ENCODE measurements around the gene TGM2.

TGM2 gene

DNA sequence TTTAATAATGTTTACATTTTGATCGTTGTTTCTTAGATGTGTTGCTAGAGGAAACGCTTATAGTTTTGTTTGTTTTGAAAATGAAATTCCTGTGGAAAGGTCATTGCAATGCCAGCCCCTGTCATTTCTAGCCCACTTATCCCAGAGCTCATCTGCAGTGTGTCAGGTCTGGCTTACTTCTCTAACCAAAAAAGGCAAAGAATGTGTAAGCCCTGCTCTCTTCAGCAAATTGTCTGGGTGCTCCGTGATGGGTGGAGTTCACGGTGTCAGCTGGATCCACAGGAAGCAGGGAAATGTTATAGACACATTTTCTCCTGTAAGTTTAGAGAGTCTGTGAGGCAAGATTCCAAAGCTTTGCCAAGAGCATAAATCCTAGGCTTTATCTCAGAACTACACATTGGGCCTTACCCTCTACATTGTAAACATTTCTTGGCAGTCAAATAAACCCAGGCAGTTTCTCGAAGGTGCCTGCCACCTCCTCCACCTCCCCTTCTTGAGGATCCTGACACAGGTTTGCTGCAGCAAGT, 80.6 kb downstream of the TGM2 start:
- DNase-seq, result no peak

DNA sequence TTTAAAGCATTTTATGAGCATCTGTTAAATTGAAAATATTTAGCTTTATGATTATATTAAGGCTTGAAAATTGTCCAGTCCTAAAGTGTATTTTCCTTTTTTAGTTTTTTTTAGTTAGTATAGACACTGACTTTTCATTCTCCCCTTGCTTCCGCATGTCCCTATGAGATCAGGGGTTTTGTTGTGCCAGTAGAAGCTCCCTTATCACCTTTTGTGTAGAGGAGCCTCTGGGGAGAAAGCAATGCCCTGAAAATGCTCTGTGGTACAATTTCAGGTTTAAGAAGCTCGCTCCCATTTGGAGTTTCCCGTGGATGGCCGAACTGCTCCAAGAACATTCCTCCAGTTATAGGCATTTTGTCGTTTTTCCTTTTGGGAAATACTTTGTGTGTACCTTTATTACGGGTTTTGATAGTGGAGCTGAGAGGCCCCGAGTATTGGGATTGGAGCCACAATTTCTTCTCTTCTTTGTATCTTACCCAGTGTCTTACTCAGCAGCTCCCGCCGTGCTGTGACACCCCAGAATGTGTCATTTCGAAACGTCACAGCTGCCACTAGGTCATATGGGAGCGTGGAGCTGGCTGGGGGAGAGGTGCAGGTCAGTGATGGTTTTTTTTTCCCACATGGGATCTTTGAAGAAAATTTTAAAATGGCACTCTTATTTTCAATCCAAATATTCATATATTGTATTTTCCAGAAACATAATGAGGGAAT, 81.6 kb downstream of the TGM2 start:
- DNase-seq, result no peak

DNA sequence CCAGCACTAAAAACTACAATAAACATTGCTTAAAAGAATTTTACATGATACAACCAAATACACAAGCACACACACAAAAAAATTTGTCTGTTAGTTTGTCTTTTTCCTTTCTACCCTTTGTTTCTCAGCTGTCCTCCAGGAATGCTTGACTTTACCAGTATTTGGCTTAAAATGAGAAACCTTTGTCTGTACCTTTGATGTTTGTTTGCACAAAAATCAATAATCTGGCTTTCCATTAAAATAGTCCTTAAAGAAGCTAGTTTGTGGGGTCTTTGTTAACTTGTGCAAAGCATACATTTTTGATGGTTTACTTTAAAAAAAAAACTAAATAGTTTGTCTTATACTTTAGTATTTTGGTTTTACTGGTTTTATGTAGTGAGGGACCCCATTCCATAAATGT, 82.2 kb downstream of the TGM2 start:
- no peak for DNase-seq

DNA sequence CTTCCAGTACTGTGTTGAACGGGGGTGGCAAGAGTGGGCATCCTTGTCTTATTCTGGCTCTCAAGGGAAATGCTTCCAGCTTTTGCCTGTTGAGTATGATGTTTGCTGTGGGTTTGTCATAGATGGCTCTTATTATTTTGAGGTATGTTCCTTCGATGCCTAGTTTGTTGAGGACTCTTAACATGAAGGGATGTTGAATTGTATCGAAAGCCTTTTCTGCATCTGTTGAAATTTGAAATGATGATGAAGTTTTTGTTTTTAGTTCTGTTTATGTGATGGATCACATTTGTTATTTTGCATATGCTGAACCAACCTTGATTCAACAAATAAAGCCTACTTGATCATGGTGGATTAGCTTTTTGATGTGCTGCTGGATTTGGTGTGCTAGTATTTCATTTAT, 83.5 kb downstream of the TGM2 start:
- DNase-seq, result no peak

GRCh38 chr20:38079353-38079752, 85.7 kb downstream of the TGM2 start:
- DNase-seq, result no peak

- no peak for DNase-seq
Observed at GRCh38 chr20:38078084-38078483, 87.0 kb downstream of the TGM2 start.

Data from NCI-H1105 (cell line).